Fibroblast of the aortic adventitia (primary cell): ENCODE data around the gene BZW1. TPM values are rescaled to one million over a fixed set of nuclear protein-coding genes. Genes with fewer than 3 reads are reported as not detected.

Source experiments
- DNase-seq: peaks from one replicate; pipeline ENCODE4 v3.0.0-alpha.2; 2010; ENCODE audit warnings: low read depth
- H3K4me3 ChIP-seq: 2 replicates; pipeline ENCODE4 v1.5.1; 2011; ENCODE audit warnings: low read depth, mild to moderate bottlenecking, control low read depth, low read length, moderate library complexity
- total RNA-seq: library from RNA; depleted of rRNA; stranded (reverse); fragments of >200 nt; gene quantifications from 2 replicates; pipeline ENCODE4 v1.2.3, GENCODE V29; 2012; ENCODE audit warnings: low replicate concordance
- TF ChIP-seq, protein P1 (sequence below): IDR thresholded peaks from 2 replicates; pipeline ENCODE4 v1.5.1; 2011; ENCODE audit warnings: mild to moderate bottlenecking, low read length, control low read depth, inconsistent platforms; ENCODE audit not compliant: insufficient read depth

BZW1 gene
- total RNA-seq, 1 donor = 931 TPM

DNA sequence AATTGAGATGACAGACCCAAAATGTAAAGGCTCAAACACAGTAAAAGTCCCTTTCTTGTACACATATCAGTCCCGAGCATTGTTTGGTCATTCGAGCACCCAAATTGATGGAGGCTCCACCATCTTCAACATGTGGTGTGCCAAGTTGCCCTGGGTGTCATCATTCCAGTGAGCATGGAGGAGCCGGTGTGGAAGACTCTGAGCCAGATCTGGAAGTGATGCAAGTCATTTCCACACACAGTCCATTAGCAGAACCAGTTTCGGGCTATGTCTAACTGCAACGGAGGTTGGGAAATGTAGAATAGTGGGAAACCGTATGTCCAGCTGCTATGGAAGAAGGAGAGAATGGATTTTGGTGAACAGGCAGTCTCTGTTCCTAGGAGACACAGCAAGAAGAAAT, 40.9 kb upstream of the BZW1 start:
- H3K4me3 ChIP-seq = no peak overlapping the region
- TF ChIP-seq, protein P1, sequence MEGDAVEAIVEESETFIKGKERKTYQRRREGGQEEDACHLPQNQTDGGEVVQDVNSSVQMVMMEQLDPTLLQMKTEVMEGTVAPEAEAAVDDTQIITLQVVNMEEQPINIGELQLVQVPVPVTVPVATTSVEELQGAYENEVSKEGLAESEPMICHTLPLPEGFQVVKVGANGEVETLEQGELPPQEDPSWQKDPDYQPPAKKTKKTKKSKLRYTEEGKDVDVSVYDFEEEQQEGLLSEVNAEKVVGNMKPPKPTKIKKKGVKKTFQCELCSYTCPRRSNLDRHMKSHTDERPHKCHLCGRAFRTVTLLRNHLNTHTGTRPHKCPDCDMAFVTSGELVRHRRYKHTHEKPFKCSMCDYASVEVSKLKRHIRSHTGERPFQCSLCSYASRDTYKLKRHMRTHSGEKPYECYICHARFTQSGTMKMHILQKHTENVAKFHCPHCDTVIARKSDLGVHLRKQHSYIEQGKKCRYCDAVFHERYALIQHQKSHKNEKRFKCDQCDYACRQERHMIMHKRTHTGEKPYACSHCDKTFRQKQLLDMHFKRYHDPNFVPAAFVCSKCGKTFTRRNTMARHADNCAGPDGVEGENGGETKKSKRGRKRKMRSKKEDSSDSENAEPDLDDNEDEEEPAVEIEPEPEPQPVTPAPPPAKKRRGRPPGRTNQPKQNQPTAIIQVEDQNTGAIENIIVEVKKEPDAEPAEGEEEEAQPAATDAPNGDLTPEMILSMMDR = no peak
- DNase-seq = peak; percentile 76

DNA sequence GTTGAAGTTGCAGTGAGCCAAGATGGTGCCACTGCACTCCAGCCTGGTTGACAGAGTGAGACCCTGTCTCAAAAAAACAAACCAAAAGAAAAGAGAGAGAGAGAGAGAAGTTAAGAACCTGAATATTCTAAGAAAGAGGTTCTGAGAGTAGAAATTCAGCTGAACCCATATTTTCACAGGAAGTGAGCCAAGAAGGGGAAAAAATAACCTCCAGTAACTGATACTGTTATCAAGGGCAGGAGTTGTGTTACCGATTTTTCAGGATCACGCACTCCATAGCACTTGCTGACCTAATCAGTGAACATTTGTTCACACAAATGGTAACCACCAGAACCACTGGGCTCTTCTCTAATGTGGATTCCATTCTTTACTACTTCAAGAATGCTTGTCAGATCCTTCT, 39.1 kb upstream of the BZW1 start:
- no peak overlapping the region for H3K4me3 ChIP-seq
- DNase-seq = no peak
- TF ChIP-seq, protein P1 = no peak

DNA sequence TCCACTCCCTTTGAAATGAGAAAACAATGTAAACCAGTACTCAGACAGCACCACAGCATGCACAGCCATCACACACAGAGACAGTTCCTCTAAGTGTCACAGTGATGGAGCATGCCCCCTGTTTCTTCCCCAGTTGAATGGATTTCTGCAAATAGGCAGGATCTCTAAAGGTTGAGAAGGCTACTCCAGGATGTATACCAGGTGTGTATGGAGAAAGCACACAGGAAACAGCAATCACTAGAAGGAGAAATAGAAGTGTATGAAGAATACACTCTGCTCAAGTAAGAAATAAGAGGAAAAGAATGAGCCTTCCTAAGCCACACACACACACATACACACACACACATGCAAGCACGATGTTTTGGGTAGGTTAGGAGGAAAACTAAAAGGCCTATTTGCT, 38.6 kb upstream of the BZW1 start:
- DNase-seq = no peak
- TF ChIP-seq, protein P1 = no peak
- no peak overlapping the region for H3K4me3 ChIP-seq

DNA sequence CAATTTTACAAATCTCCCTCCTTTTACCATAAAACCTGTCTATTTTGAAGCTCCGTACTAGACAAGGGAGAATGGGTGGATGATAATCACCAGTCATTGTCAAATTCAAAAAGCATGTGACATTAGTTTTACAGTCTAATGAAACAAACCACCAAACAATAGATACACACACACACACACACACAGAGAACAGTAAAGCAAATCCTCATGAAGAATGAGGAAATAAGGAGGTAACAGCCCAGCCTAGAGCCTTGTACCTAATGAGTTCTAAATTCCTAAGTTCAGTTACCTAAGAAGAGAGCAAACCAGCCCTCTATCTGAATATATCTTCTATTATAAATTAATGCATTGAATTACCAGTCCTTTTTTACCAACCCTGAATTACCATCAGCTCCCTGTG, 36.8 kb upstream of the BZW1 start:
- no peak for DNase-seq
- TF ChIP-seq, protein P1 = no peak
- no peak overlapping the region for H3K4me3 ChIP-seq

DNA sequence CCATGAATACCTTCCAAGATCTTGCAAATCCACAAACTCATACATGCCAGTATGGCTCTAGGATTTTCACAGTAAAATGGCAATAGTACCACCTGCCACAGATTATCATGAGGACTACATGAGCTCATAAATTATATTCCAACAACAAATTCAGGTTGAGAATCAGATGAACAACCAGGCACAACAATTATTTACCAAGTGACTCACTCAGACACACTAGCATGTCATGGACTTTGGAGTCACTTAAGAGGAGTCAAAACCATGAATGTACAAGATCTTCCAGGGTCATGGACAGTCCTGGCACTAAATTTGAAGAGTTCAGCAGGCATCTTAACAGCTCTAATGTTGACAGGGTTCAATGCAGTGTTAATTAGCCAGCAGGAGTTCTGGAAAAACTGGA, 34.4 kb upstream of the BZW1 start:
- TF ChIP-seq, protein P1 = no peak
- no peak for DNase-seq
- no peak overlapping the region for H3K4me3 ChIP-seq

DNA sequence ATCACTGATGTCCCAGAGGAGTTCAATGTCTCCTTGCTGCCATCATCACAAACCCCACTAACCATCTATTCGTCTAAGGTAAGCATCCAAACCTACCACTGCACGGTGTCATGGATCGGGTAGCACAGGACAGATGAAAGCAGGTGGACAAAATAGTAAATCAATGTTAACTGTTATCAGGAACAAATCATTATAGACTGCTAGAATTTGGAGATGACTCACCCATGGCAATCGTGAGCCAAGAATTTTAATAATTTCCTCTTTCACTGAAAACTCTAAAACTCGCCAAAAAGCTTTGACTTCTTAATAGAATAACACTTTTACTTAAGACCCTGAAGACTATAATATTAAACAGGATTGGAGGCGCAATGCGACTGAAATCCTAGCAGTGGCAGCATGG, 33.7 kb upstream of the BZW1 start:
- H3K4me3 ChIP-seq = no peak overlapping the region
- peak; percentile 77 for DNase-seq
- TF ChIP-seq, protein P1 = no peak

DNA sequence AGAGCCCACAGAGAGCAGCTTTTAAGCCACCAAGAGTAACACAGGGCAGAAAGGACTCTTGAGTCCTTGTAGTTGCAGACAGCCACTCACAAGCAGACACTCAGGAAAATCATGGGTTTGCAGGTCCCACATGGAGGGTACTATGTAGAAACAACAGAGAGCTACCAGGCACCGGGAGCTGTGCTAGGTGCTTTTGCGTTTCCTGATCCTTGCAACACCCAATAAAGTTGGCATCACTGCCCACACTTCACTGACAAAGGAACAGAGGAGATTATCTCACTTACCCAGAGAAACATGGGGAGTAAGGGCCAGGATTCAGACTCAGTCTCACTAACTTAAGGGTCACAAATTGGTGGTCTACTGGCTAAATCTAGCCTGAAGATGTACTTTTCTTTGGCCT, 32.5 kb upstream of the BZW1 start:
- no peak for DNase-seq
- no peak overlapping the region for H3K4me3 ChIP-seq
- TF ChIP-seq, protein P1 = no peak
